Left ventricle myocardium inferior (tissue), 1 donor: ENCODE data around the gene PLXNA2. TPM values are rescaled to one million over a fixed set of nuclear protein-coding genes. Genes with fewer than 3 reads are reported as not detected.

Experiments
- DNase-seq: peaks from one replicate; pipeline ENCODE4 v3.0.0-alpha.2; 2020
- H3K27ac ChIP-seq: fragments of 200-600 bp; replicated peaks from 2 replicates; pipeline ENCODE4 v1.8.0; 2021
- H3K27me3 ChIP-seq: fragments of 200-600 bp; 2 replicates; pipeline ENCODE4 v1.8.0; 2021; ENCODE audit warnings: low read depth
- H3K36me3 ChIP-seq: fragments of 200-600 bp; 2 replicates; pipeline ENCODE4 v1.8.0; 2021
- H3K4me1 ChIP-seq: fragments of 200-600 bp; 2 replicates; pipeline ENCODE4 v1.8.0; 2021
- H3K4me3 ChIP-seq: fragments of 200-600 bp; 2 replicates; pipeline ENCODE4 v1.8.0; 2021; ENCODE audit warnings: mild to moderate bottlenecking, moderate library complexity
- H3K9me3 ChIP-seq: fragments of 200-600 bp; replicated peaks from 2 replicates; pipeline ENCODE4 v1.8.0; 2021
- intact Hi-C: fragments of 100-400 bp; cut with micrococcal nuclease; formaldehyde crosslinking; loops from one replicate; pipeline ENCODE4 v1.11.0; 2022
- total RNA-seq: library from RNA; stranded (reverse); fragmentation: NEBNext Ultra II Directional; extraction: Animal tissue kit (Norgen Biotek cat#: 25700); gene quantifications from one replicate; pipeline ENCODE4 v1.2.1, GENCODE V29; 2021
- TF ChIP-seq, protein P1 (sequence below): fragments of 200-600 bp; IDR thresholded peaks from 2 replicates; pipeline ENCODE4 v1.8.0; 2021; ENCODE audit warnings: antibody characterized with exemption, mild to moderate bottlenecking, borderline replicate concordance
- donor health status: DM: no; HTN: yes; CAD: no; lungs with severe emphysema.

The PLXNA2 gene
- total RNA-seq, 1 donor from 2014 or later = 29.1 TPM

GRCh38 chr1:208103597-208104513 is 140.3 kb downstream of the PLXNA2 start:
- H3K4me1 ChIP-seq = peaks cover 57% of the 10 kb centered on the region
- DNase-seq = no peak
- TF ChIP-seq, protein P1, sequence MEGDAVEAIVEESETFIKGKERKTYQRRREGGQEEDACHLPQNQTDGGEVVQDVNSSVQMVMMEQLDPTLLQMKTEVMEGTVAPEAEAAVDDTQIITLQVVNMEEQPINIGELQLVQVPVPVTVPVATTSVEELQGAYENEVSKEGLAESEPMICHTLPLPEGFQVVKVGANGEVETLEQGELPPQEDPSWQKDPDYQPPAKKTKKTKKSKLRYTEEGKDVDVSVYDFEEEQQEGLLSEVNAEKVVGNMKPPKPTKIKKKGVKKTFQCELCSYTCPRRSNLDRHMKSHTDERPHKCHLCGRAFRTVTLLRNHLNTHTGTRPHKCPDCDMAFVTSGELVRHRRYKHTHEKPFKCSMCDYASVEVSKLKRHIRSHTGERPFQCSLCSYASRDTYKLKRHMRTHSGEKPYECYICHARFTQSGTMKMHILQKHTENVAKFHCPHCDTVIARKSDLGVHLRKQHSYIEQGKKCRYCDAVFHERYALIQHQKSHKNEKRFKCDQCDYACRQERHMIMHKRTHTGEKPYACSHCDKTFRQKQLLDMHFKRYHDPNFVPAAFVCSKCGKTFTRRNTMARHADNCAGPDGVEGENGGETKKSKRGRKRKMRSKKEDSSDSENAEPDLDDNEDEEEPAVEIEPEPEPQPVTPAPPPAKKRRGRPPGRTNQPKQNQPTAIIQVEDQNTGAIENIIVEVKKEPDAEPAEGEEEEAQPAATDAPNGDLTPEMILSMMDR = no peak
- intact Hi-C loops = no loop called here
- peaks cover under 1% of the 10 kb centered on the region for H3K36me3 ChIP-seq
- H3K9me3 ChIP-seq = no peaks in the 10 kb centered on the region
- no peak overlapping the region for H3K27ac ChIP-seq
- H3K27me3 ChIP-seq = no peaks in the 10 kb centered on the region
- H3K4me3 ChIP-seq = no peak overlapping the region

DNA sequence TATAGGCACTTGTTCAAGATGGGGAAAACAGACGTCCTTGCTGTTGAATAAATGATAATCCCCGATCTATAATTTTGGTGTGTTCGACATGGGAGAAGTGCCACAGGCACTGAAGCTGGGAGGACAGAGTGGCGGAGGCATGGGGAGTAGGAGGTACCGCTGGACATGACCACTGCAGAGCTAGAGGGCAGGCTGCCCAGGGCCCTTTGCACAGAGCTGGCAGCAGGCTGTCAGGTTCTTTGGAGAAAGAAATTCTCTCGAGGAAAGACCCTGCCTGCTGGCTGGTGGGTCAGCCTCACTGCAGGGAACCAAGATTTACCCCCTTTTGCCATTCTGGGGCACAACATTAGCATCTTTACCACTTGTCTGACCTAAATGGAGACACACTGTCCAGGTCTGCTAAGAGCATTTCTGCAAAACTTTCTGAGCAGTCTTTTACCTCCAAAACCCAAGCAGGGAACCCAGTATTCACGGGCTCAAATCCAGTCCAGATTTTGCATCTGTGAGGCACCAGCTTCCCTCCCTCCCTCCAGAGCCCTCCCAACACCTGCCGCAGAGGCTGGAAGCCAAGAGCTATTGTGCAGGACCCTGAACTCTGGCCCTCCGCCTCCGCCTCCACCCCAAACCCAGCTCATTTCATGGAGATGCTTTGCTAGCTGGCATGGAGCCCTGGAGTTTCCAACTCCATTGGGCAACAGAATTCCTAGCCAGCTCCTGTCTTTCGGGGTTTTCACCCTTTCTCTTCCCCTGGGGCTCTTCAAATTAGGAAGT is 142.3 kb downstream of the PLXNA2 start:
- no peak for DNase-seq
- no peak overlapping the region for H3K4me3 ChIP-seq
- no peak overlapping the region for H3K27ac ChIP-seq

DNA sequence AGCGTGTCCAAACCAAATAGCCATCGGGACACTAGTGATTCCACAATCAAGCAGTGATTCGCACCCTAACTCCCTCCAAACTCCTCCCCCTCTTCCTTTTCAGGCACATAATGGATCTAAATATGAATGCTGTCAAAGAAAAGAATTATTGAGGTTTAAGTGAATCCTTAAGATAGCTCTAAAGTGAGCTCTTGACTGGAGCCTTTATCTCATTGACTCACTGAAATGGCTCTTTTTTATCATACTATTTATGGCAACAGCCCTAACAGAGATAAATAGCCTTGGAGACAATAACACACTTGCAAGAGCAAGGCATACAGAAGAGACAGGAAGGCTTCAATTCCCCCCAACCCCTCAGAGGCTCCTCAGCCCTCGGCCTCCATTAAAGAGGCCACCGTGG is 143.3 kb downstream of the PLXNA2 start:
- intact Hi-C loops = no loop called here
- DNase-seq = no peak
- no peak overlapping the region for H3K27ac ChIP-seq

More for the DNA sequence above, 142.3 kb downstream of the PLXNA2 start:
- TF ChIP-seq, protein P1 = no peak
- no peaks in the 10 kb centered on the region for H3K9me3 ChIP-seq
- H3K36me3 ChIP-seq = peaks cover 13% of the 10 kb centered on the region
- intact Hi-C loops = no loop called here
- H3K27me3 ChIP-seq = no peaks in the 10 kb centered on the region
- H3K4me1 ChIP-seq = peaks cover 56% of the 10 kb centered on the region

DNA sequence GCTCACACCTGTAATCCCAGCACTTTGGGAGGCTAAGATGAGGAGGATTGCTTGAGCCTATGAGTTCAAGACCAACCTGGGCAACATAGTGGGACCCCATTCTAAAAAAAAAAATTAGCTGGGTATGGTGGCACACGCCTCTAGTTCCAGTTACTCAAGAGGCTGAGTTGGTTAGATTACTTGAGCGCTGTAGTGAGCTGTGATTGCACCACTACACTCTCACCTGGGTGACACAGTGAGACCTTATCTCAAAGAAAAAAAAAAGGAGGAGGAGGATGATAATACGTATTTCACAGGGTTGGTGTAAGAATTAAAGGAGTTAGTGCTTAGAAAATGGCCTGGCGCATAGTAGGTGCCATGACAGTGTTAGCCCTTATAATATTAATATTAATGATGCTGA is 144.1 kb downstream of the PLXNA2 start:
- intact Hi-C loops = no loop called here
- peaks cover 40% of the 10 kb centered on the region for H3K4me1 ChIP-seq
- H3K4me3 ChIP-seq = no peak overlapping the region
- H3K9me3 ChIP-seq = no peaks in the 10 kb centered on the region
- TF ChIP-seq, protein P1 = no peak
- DNase-seq = no peak
- peaks cover 30% of the 10 kb centered on the region for H3K36me3 ChIP-seq
- no peak overlapping the region for H3K27ac ChIP-seq
- no peaks in the 10 kb centered on the region for H3K27me3 ChIP-seq

More for the DNA sequence above, 143.3 kb downstream of the PLXNA2 start:
- no peaks in the 10 kb centered on the region for H3K9me3 ChIP-seq
- no peak overlapping the region for H3K4me3 ChIP-seq
- H3K4me1 ChIP-seq = peaks cover 48% of the 10 kb centered on the region
- H3K27me3 ChIP-seq = no peaks in the 10 kb centered on the region
- peaks cover 22% of the 10 kb centered on the region for H3K36me3 ChIP-seq
- TF ChIP-seq, protein P1 = no peak

DNA sequence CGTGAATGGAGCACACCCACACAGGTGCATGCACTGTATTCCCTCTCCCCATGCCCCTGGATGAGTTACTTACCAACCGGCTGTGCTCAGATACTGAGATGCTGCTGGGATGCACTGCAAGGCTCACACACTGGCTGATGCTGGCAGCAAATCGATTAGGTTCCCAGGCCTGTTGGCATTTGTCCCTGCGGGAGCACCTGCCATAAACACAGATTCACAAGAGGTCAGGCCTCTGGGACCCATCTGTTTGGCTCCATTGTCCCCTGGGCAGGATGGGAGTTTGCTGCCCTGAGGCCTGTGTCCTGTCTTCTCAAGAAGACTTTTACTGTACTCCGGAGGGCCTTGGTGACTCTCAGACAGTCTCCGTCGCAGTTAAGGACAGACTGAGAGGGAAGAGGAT is 145.4 kb downstream of the PLXNA2 start:
- no peak for DNase-seq
- Histone ChIP-seq H3K4me3 (no peak overlapping the region), H3K9me3 (no peaks in the 10 kb centered on the region), H3K36me3 (peaks cover 37% of the 10 kb centered on the region), H3K27me3 (no peaks in the 10 kb centered on the region), H3K4me1 (peaks cover 34% of the 10 kb centered on the region), H3K27ac (no peak overlapping the region)
- TF ChIP-seq, protein P1 = no peak
- intact Hi-C loops = no loop called here
